GM18502 (cell line): ENCODE data around the gene MYLIP.

Source experiments
- ATAC-seq: cut with Tn5 transposase; IDR thresholded peaks from one replicate; pipeline ENCODE4 v1.9.1; 2021; ENCODE audit warnings: mild to moderate bottlenecking; ENCODE audit not compliant: unreplicated experiment, poor library complexity

MYLIP gene

DNA sequence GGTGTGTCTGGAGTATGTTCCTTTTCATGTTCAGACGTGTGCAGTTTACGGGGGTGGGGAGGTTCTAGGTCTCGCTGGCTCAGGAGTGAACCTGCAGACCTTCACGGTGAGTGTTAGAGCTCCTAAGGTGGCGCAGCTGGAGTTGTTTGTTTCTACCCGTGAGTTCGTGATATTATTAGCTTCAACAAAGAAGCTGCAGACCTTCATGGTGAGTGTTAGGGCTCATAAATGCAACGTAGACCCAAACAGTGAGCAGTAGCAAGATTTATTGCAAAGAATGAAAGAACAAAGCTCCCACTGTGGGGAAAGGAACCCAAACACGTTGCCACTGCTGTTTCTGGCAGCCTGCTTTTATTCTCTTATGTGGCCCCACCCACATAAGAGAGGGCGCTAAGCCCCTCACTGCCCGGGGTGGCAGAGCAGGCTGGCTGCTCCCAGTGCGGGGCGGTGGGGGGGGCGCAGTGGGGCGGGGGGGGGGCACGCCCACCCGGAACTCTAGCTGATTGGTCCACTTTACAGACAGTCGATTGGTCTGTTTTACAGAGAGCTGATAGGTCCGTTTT, 68.2 kb downstream of the MYLIP start:
- ATAC-seq = no peak
